Adrenal gland (tissue), 5 donors: ENCODE measurements around the gene KIAA1755.

Experiments
- POLR2A ChIP-seq, 2 donors: fragments of 450-650 bp; IDR thresholded peaks; one replicate each; pipeline ENCODE4 v1.6.1; 2017; ENCODE audit warnings: antibody characterized with exemption in 2 of 2, mild to moderate bottlenecking in 2 of 2, moderate library complexity in 1 of 2
- TF ChIP-seq, protein P1 (sequence below), 6 experiments: fragments of 450-650 bp in 4 of 6; fragments of 200-600 bp in 2 of 6; sonication (generic) in 1 of 6; IDR thresholded peaks; 1 replicate in 5 of 6; 2 replicates in 1 of 6; pipeline versions ENCODE4 v1.5.1 to v1.8.0; 2016 to 2021; ENCODE audit warnings: antibody characterized with exemption in 6 of 6, mild to moderate bottlenecking in 2 of 6, moderate library complexity in 1 of 6
- donor health status: DM: no; HTN: no; CAD: no.

DNA sequence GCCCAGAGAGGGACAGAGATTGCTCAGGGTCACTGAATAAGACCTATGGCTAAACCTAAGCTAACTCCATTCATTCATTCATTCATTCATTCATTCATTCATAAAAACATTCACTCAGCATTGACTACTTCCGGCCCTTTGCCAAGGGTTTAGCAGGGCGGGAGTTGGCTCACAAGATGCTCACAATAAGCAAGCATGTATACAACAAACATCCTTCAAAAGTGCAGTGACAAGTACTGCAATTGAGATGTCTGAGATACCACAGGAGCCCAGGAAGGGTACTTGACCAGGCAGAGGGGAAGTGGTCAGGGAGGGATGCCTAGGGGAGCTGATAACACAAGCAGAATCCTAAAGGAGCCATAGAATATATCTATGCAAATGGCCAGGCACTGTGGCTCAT lies 18.2 kb upstream of the KIAA1755 start:
- TF ChIP-seq, protein P1, sequence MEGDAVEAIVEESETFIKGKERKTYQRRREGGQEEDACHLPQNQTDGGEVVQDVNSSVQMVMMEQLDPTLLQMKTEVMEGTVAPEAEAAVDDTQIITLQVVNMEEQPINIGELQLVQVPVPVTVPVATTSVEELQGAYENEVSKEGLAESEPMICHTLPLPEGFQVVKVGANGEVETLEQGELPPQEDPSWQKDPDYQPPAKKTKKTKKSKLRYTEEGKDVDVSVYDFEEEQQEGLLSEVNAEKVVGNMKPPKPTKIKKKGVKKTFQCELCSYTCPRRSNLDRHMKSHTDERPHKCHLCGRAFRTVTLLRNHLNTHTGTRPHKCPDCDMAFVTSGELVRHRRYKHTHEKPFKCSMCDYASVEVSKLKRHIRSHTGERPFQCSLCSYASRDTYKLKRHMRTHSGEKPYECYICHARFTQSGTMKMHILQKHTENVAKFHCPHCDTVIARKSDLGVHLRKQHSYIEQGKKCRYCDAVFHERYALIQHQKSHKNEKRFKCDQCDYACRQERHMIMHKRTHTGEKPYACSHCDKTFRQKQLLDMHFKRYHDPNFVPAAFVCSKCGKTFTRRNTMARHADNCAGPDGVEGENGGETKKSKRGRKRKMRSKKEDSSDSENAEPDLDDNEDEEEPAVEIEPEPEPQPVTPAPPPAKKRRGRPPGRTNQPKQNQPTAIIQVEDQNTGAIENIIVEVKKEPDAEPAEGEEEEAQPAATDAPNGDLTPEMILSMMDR (IDR thresholded peaks at IDR 0.05) = no peak
- TF ChIP-seq POLR2A (IDR thresholded peaks at IDR 0.05) = no peak
